ENCODE results near the gene MEPCE.

Gene MEPCE

DNA sequence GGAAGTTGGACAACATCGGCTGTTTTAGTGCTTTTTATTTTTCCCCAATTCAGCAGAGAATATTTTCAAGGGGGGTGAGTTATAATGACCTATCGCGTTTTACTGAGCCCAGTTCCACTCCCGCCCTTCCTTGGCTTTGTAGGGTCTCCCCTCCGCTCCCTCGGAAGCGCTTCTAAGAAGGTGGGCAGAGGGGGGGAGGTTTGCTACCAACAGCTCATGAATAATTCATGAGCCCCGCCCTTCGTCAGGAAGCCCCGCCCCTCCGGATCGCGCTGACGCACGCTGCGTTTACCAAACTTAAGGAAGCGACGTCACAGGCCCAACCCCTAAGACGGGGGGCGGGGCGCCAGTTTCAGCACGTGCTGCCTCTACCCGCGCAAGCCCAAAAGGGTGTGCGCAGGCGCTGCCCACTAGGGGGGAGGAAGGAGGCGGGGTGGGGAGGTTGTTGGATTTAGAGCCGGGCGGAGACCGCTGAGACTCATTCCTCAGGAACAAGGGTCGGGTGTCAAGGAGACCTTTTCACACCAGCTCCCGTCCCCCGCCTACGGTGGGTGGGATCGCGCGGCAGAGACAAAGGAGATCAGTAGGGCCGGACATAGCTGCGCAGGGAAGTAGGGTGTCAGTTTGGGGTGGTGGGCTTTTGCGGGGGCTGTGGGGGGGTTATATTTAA, 529 bp upstream of the MEPCE start:
- Histone ChIP-seq H3K4me3 (ENCODE audit: low read depth, low read length) (peak overlapping the region; percentile 83), H3K9me3 (ENCODE audit: control insufficient read depth, insufficient read depth, low read depth, low read length) (no peaks in the 10 kb centered on the region), H3K36me3 (ENCODE audit: control insufficient read depth in 2 of 2, insufficient read depth in 1 of 2, low read length in 2 of 2) (peaks cover 0 to 37% of the 10 kb centered on the region in 2 experiments; a peak in 1 of 3 replicates), H3K27ac (ENCODE audit: extremely low read depth, low read depth, low read length) (peak overlapping the region; percentile 97), H3K4me1 (ENCODE audit: control insufficient read depth, insufficient read depth, low read length) (peaks cover 4% of the 10 kb centered on the region)
- POLR2A ChIA-PET = interaction anchor here (0.5 to 3.3 kb wide), 53 partner anchors 8 to 1073 kb away, joined by 3 to 39 read pairs (median 5); partner anchors contain the start of genes AGFG2, AP4M1, EPHB4 and FBXO24
- CTCF ChIA-PET = interaction anchor here (0.6 to 1.4 kb wide), 4 partner anchors 21 to 296 kb away, joined by 3 to 5 read pairs (median 3); partner anchors contain the start of gene POP7
- TF ChIP-seq GLIS1 (tag by site-specific recombination; IDR thresholded peaks at IDR 0.05) (peak; percentile 88), ZNF776 (tag by site-specific recombination; IDR thresholded peaks at IDR 0.05; ENCODE audit: borderline replicate concordance) (no peak), ZNF473 (tag by site-specific recombination; IDR thresholded peaks at IDR 0.05) (no peak), SCRT2 (tag by site-specific recombination; IDR thresholded peaks at IDR 0.05) (0 out of 2 replicates have a peak, but pooled peaks have one; percentile 9), ZNF266 (tag by site-specific recombination; IDR thresholded peaks at IDR 0.05; ENCODE audit: low read depth) (no peak), ZFP3 (tag by site-specific recombination; IDR thresholded peaks at IDR 0.05; ENCODE audit: low read depth) (no peak), ZNF571 (tag by site-specific recombination; IDR thresholded peaks at IDR 0.05) (no peak), ZEB2 (tag by site-specific recombination; IDR thresholded peaks at IDR 0.05) (peak; percentile 3; the same call in 1 of the 2 replicates), ZNF174 (tag by site-specific recombination; IDR thresholded peaks at IDR 0.05) (no peak), ZNF555 (tag by site-specific recombination; conservative IDR thresholded peaks at IDR 0.05) (no peak), ZNF112 (tag by site-specific recombination; IDR thresholded peaks at IDR 0.05) (no peak), ZSCAN30 (tag by site-specific recombination; IDR thresholded peaks at IDR 0.05) (peak; percentile 5), ZBTB8A (tag by site-specific recombination; IDR thresholded peaks at IDR 0.05) (no peak; the same call in 1 of the 2 replicates), KLF9 (tag by site-specific recombination; IDR thresholded peaks at IDR 0.05; ENCODE audit: low read depth) (peak; percentile 88), ZFP69B (tag by site-specific recombination; IDR thresholded peaks at IDR 0.05) (peak; percentile 76), ZNF514 (tag by site-specific recombination; IDR thresholded peaks at IDR 0.05) (no peak), SETDB1 (IDR thresholded peaks at IDR 0.05; ENCODE audit: insufficient read length, low read length) (no peak), ZNF350 (tag by site-specific recombination; IDR thresholded peaks at IDR 0.05) (no peak), ZNF660 (tag by site-specific recombination; IDR thresholded peaks at IDR 0.05) (peak; percentile 48), KLF16 (tag by site-specific recombination; IDR thresholded peaks at IDR 0.05) (peak; percentile 55; the same call in 1 of the 2 replicates), GLI4 (tag by site-specific recombination; IDR thresholded peaks at IDR 0.05) (peak; percentile 84), ZNF423 (tag by site-specific recombination; IDR thresholded peaks at IDR 0.05) (no peak; the same call in 1 of the 2 replicates)
- TF ChIP-seq, protein P1, sequence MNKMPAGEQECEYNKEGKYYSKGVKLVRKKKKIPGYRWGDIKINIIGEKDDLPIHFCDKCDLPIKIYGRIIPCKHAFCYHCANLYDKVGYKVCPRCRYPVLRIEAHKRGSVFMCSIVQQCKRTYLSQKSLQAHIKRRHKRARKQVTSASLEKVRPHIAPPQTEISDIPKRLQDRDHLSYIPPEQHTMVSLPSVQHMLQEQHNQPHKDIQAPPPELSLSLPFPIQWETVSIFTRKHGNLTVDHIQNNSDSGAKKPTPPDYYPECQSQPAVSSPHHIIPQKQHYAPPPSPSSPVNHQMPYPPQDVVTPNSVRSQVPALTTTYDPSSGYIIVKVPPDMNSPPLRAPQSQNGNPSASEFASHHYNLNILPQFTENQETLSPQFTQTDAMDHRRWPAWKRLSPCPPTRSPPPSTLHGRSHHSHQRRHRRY (tag by site-specific recombination; IDR thresholded peaks at IDR 0.05) = no peak; the same call in 1 of the 2 replicates
- TF ChIP-seq, protein P2, sequence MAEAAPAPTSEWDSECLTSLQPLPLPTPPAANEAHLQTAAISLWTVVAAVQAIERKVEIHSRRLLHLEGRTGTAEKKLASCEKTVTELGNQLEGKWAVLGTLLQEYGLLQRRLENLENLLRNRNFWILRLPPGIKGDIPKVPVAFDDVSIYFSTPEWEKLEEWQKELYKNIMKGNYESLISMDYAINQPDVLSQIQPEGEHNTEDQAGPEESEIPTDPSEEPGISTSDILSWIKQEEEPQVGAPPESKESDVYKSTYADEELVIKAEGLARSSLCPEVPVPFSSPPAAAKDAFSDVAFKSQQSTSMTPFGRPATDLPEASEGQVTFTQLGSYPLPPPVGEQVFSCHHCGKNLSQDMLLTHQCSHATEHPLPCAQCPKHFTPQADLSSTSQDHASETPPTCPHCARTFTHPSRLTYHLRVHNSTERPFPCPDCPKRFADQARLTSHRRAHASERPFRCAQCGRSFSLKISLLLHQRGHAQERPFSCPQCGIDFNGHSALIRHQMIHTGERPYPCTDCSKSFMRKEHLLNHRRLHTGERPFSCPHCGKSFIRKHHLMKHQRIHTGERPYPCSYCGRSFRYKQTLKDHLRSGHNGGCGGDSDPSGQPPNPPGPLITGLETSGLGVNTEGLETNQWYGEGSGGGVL (tag by site-specific recombination; IDR thresholded peaks at IDR 0.05) = no peak; the same call in 1 of the 2 replicates
- TF ChIP-seq, protein P3, sequence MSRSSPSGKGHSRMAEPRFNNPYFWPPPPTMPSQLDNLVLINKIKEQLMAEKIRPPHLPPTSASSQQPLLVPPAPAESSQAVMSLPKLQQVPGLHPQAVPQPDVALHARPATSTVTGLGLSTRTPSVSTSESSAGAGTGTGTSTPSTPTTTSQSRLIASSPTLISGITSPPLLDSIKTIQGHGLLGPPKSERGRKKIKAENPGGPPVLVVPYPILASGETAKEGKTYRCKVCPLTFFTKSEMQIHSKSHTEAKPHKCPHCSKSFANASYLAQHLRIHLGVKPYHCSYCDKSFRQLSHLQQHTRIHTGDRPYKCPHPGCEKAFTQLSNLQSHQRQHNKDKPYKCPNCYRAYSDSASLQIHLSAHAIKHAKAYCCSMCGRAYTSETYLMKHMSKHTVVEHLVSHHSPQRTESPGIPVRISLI (tag by site-specific recombination; IDR thresholded peaks at IDR 0.05) = no peak
- TF ChIP-seq, protein P4, sequence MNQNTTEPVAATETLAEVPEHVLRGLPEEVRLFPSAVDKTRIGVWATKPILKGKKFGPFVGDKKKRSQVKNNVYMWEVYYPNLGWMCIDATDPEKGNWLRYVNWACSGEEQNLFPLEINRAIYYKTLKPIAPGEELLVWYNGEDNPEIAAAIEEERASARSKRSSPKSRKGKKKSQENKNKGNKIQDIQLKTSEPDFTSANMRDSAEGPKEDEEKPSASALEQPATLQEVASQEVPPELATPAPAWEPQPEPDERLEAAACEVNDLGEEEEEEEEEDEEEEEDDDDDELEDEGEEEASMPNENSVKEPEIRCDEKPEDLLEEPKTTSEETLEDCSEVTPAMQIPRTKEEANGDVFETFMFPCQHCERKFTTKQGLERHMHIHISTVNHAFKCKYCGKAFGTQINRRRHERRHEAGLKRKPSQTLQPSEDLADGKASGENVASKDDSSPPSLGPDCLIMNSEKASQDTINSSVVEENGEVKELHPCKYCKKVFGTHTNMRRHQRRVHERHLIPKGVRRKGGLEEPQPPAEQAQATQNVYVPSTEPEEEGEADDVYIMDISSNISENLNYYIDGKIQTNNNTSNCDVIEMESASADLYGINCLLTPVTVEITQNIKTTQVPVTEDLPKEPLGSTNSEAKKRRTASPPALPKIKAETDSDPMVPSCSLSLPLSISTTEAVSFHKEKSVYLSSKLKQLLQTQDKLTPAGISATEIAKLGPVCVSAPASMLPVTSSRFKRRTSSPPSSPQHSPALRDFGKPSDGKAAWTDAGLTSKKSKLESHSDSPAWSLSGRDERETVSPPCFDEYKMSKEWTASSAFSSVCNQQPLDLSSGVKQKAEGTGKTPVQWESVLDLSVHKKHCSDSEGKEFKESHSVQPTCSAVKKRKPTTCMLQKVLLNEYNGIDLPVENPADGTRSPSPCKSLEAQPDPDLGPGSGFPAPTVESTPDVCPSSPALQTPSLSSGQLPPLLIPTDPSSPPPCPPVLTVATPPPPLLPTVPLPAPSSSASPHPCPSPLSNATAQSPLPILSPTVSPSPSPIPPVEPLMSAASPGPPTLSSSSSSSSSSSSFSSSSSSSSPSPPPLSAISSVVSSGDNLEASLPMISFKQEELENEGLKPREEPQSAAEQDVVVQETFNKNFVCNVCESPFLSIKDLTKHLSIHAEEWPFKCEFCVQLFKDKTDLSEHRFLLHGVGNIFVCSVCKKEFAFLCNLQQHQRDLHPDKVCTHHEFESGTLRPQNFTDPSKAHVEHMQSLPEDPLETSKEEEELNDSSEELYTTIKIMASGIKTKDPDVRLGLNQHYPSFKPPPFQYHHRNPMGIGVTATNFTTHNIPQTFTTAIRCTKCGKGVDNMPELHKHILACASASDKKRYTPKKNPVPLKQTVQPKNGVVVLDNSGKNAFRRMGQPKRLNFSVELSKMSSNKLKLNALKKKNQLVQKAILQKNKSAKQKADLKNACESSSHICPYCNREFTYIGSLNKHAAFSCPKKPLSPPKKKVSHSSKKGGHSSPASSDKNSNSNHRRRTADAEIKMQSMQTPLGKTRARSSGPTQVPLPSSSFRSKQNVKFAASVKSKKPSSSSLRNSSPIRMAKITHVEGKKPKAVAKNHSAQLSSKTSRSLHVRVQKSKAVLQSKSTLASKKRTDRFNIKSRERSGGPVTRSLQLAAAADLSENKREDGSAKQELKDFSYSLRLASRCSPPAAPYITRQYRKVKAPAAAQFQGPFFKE (tag by site-specific recombination; IDR thresholded peaks at IDR 0.05; ENCODE audit: borderline replicate concordance) = no peak

All from HEK293 (cell line).